ENCODE data around the gene KLHL9.
A peak's percentile ranks its signal among the peaks of the same experiment; 100 is the strongest.

KLHL9 gene

DNA sequence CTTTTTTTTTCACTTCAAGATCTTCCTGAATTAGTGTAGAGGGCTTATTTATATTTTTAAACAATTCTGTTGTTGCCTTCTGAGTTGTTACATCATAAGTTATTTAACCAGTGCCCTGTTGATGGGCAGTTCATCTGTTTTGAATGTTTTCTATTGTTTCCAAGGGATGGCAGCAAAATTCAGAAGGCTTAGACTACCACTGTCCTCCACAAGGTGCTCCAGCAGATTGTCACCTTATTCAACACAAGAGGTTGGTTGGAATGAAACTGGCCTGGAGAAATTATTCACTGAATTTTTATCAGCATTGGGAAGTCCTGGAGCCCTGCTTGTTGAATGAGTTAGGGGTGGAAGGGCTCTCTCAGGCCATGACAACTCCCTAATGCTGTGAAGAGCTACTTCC is 1.3 kb upstream of the KLHL9 start:
- H3K9me3 ChIP-seq (ENCODE audit: control insufficient read depth, low read length), result no peaks in the 10 kb centered on the region
- no peak overlapping the region for H4K8ac ChIP-seq (ENCODE audit: low read length)
- no peak overlapping the region for H2AFZ ChIP-seq (ENCODE audit: low read depth, low read length)
- no peak overlapping the region for H2BK15ac ChIP-seq (ENCODE audit: low read depth, poor library complexity, severe bottlenecking)
- H3K4me1 ChIP-seq (ENCODE audit: control insufficient read depth, insufficient read depth, low read depth, low read length), result peaks cover 3% of the 10 kb centered on the region
- H3K23ac ChIP-seq (ENCODE audit: low read length in 2 of 2), result no peak overlapping the region
- H3K36me3 ChIP-seq (ENCODE audit: control insufficient read depth in 1 of 2, insufficient read depth in 2 of 2, low read depth in 1 of 2, low read length in 2 of 2), result peaks cover 0 to 20% of the 10 kb centered on the region in 2 experiments
- H3K14ac ChIP-seq (ENCODE audit: low read length in 2 of 2), result no peak overlapping the region
- H3K79me1 ChIP-seq (replicated peaks; ENCODE audit: low read length, poor library complexity, severe bottlenecking), result no peaks in the 10 kb centered on the region
- no peak overlapping the region for H3K4me3 ChIP-seq (ENCODE audit: insufficient read depth in 1 of 2, low read depth in 1 of 2, low read length in 2 of 2)
- H2AK5ac ChIP-seq (ENCODE audit: low read length, severe bottlenecking), result no peak overlapping the region
- H4K91ac ChIP-seq (ENCODE audit: low read length), result no peak overlapping the region
- no peak overlapping the region for H2BK5ac ChIP-seq (ENCODE audit: low read depth, low read length, poor library complexity, severe bottlenecking)
- H3K27me3 ChIP-seq (ENCODE audit: control insufficient read depth in 1 of 2, insufficient read depth in 1 of 2, low read length in 2 of 2), result no peaks in the 10 kb centered on the region
- no peak for DNase-seq
- H3K4ac ChIP-seq (ENCODE audit: low read depth in 1 of 2, low read length in 2 of 2), result no peak overlapping the region
- no peak overlapping the region for H2BK120ac ChIP-seq (ENCODE audit: low read depth, low read length)
- H3K18ac ChIP-seq (ENCODE audit: low read depth in 1 of 2, low read length in 2 of 2), result no peak overlapping the region
- H2BK12ac ChIP-seq (ENCODE audit: low read length in 2 of 2), result no peak overlapping the region
- H3K9ac ChIP-seq (ENCODE audit: low read length), result no peak overlapping the region
- no peak overlapping the region for H3K27ac ChIP-seq (ENCODE audit: low read length, poor library complexity, severe bottlenecking)
- no peak overlapping the region for H3K4me2 ChIP-seq (ENCODE audit: low read length, poor library complexity, severe bottlenecking)

DNA sequence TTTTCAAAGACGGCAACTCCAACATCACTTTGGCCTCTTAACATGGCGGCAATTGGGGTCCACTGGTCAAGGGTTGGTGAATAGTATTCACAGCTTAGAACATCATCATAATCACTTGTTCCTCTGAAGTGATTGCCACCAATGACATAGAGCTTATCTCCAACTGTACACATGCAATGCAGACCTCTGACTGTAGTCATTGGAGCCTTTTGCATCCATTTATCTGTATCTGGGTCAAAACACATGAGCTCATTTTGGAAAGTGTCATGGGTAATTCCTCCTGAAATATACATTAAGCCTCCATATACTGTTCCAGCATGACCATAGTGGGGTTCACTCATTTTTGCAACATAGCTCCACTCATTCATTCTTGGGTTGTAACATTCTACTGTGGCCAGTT is 2.0 kb downstream of the KLHL9 start:
- H3K23ac ChIP-seq (ENCODE audit: low read length in 2 of 2), result no peak overlapping the region
- H3K4me2 ChIP-seq (ENCODE audit: low read length, poor library complexity, severe bottlenecking), result peak overlapping the region; percentile 36
- H3K4me3 ChIP-seq (ENCODE audit: insufficient read depth in 1 of 2, low read depth in 1 of 2, low read length in 2 of 2), result peak overlapping the region in 1 of 2 experiments; percentile 99
- H4K8ac ChIP-seq (ENCODE audit: low read length), result no peak overlapping the region
- no peak overlapping the region for H3K14ac ChIP-seq (ENCODE audit: low read length in 2 of 2)
- no peak overlapping the region for H2AFZ ChIP-seq (ENCODE audit: low read depth, low read length)
- no peak overlapping the region for H2BK120ac ChIP-seq (ENCODE audit: low read depth, low read length)
- H2BK12ac ChIP-seq (ENCODE audit: low read length in 2 of 2), result no peak overlapping the region
- H3K4ac ChIP-seq (ENCODE audit: low read depth in 1 of 2, low read length in 2 of 2), result no peak overlapping the region
- DNase-seq, result no peak
- no peak overlapping the region for H3K27ac ChIP-seq (ENCODE audit: low read length, poor library complexity, severe bottlenecking)
- H3K18ac ChIP-seq (ENCODE audit: low read depth in 1 of 2, low read length in 2 of 2), result no peak overlapping the region
- 100% methylated on average over 2 of the region's 2 CpGs for whole genome bisulfite sequencing
- peaks cover 3% of the 10 kb centered on the region for H3K4me1 ChIP-seq (ENCODE audit: control insufficient read depth, insufficient read depth, low read depth, low read length)
- no peak overlapping the region for H2BK15ac ChIP-seq (ENCODE audit: low read depth, poor library complexity, severe bottlenecking)
- H3K27me3 ChIP-seq (ENCODE audit: control insufficient read depth in 1 of 2, insufficient read depth in 1 of 2, low read length in 2 of 2), result no peaks in the 10 kb centered on the region
- H3K9ac ChIP-seq (ENCODE audit: low read length), result no peak overlapping the region
- no peak overlapping the region for H4K91ac ChIP-seq (ENCODE audit: low read length)
- no peaks in the 10 kb centered on the region for H3K9me3 ChIP-seq (ENCODE audit: control insufficient read depth, low read length)
- H2AK5ac ChIP-seq (ENCODE audit: low read length, severe bottlenecking), result no peak overlapping the region
- H3K79me1 ChIP-seq (replicated peaks; ENCODE audit: low read length, poor library complexity, severe bottlenecking), result no peaks in the 10 kb centered on the region
- H2BK5ac ChIP-seq (ENCODE audit: low read depth, low read length, poor library complexity, severe bottlenecking), result no peak overlapping the region
- peaks cover 0 to 29% of the 10 kb centered on the region in 2 experiments for H3K36me3 ChIP-seq (ENCODE audit: control insufficient read depth in 1 of 2, insufficient read depth in 2 of 2, low read depth in 1 of 2, low read length in 2 of 2)

DNA sequence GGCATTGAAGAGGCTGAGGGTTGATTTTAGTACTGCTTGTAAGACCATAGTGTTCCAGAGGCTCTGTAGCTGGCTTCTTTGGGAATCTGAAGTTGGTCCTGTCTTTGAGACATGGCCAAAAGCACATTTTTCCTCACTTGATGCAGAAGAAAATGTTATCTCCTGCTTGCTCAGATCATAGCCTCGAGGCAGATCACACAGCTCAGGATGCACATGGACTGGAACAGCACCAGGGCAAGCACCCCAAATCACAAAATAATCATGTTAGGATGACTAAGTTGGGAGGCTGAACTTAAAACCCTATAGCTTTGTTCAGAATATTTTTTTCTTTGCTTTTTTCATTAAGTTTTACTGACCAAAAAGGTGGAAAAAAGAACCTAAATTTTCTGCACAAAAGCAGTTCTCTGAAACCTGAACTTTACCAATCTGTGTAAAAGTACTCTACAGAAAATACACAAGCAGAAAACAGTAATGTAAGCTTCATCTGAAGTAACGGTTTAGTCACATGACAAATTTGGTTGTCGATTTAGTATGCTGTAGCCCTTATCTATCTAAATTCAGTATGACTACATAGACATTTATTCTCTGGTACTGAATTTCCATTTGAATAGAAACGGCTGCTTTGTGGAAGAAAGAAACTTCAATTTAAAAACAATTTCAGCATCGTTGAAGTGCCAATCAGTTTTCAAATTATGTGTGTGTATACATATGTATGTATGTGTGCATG is 3.4 kb downstream of the KLHL9 start:
- H2AFZ ChIP-seq (ENCODE audit: low read depth, low read length), result no peak overlapping the region
- no peak overlapping the region for H2BK12ac ChIP-seq (ENCODE audit: low read length in 2 of 2)
- H3K9ac ChIP-seq (ENCODE audit: low read length), result peak overlapping the region; percentile 63
- no peak overlapping the region for H4K8ac ChIP-seq (ENCODE audit: low read length)
- H3K14ac ChIP-seq (ENCODE audit: low read length in 2 of 2), result no peak overlapping the region
- H4K91ac ChIP-seq (ENCODE audit: low read length), result no peak overlapping the region
- no peak for DNase-seq
- H3K27me3 ChIP-seq (ENCODE audit: control insufficient read depth in 1 of 2, insufficient read depth in 1 of 2, low read length in 2 of 2), result no peaks in the 10 kb centered on the region
- H3K36me3 ChIP-seq (ENCODE audit: control insufficient read depth in 1 of 2, insufficient read depth in 2 of 2, low read depth in 1 of 2, low read length in 2 of 2), result peaks cover 0 to 29% of the 10 kb centered on the region in 2 experiments
- H3K23ac ChIP-seq (ENCODE audit: low read length in 2 of 2), result no peak overlapping the region
- H3K4me3 ChIP-seq (ENCODE audit: insufficient read depth in 1 of 2, low read depth in 1 of 2, low read length in 2 of 2), result peak overlapping the region in 1 of 2 experiments; percentile 99
- H3K4me1 ChIP-seq (ENCODE audit: control insufficient read depth, insufficient read depth, low read depth, low read length), result peaks cover 3% of the 10 kb centered on the region
- H3K79me1 ChIP-seq (replicated peaks; ENCODE audit: low read length, poor library complexity, severe bottlenecking), result no peaks in the 10 kb centered on the region
- no CpG with 5 or more reads among the region's 5 CpGs for WGBS
- no peak overlapping the region for H3K18ac ChIP-seq (ENCODE audit: low read depth in 1 of 2, low read length in 2 of 2)
- H3K4ac ChIP-seq (ENCODE audit: low read depth in 1 of 2, low read length in 2 of 2), result no peak overlapping the region
- no peak overlapping the region for H2BK15ac ChIP-seq (ENCODE audit: low read depth, poor library complexity, severe bottlenecking)
- H3K4me2 ChIP-seq (ENCODE audit: low read length, poor library complexity, severe bottlenecking), result no peak overlapping the region
- H3K9me3 ChIP-seq (ENCODE audit: control insufficient read depth, low read length), result no peaks in the 10 kb centered on the region
- no peak overlapping the region for H2BK120ac ChIP-seq (ENCODE audit: low read depth, low read length)
- H3K27ac ChIP-seq (ENCODE audit: low read length, poor library complexity, severe bottlenecking), result no peak overlapping the region
- no peak overlapping the region for H2AK5ac ChIP-seq (ENCODE audit: low read length, severe bottlenecking)
- no peak overlapping the region for H2BK5ac ChIP-seq (ENCODE audit: low read depth, low read length, poor library complexity, severe bottlenecking)

DNA sequence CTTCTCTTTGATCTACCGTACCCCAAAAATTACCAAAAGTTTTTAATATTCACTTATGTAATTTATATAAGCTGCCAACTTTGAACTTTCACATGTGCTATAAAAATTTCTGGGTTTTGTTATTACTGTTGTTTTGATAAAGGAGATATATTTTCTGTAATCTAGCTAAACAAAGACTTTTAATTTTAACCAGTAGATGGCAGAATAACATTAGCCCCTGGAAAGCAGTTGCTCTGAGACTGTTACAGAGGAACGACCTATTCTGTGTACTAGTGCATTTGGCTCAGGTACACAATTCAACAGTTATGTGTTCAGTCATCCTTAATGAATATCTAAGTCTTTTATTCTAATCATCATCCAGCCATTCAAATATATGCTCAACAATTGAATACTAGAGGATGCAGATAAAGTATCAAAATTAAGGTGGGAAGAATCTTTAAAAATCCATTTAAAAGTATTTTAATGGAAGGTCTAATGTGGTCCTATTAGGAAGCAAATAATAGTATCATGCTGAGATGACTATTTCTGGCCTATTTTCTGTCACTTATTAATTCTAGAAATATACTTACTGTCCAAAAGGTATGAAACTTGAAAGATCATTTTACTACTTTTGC is 8.6 kb downstream of the KLHL9 start:
- Histone ChIP-seq H3K27ac (ENCODE audit: low read length, poor library complexity, severe bottlenecking) (no peak overlapping the region), H2BK15ac (ENCODE audit: low read depth, poor library complexity, severe bottlenecking) (no peak overlapping the region), H4K8ac (ENCODE audit: low read length) (no peak overlapping the region), H3K9ac (ENCODE audit: low read length) (peak overlapping the region; percentile 51), H2BK5ac (ENCODE audit: low read depth, low read length, poor library complexity, severe bottlenecking) (no peak overlapping the region), H3K18ac (ENCODE audit: low read depth in 1 of 2, low read length in 2 of 2) (no peak overlapping the region), H2AK5ac (ENCODE audit: low read length, severe bottlenecking) (no peak overlapping the region), H3K4me2 (ENCODE audit: low read length, poor library complexity, severe bottlenecking) (no peak overlapping the region), H2BK12ac (ENCODE audit: low read length in 2 of 2) (no peak overlapping the region), H2BK120ac (ENCODE audit: low read depth, low read length) (no peak overlapping the region), H4K91ac (ENCODE audit: low read length) (no peak overlapping the region), H3K79me1 (replicated peaks; ENCODE audit: low read length, poor library complexity, severe bottlenecking) (peaks cover 2% of the 10 kb centered on the region), H3K36me3 (ENCODE audit: control insufficient read depth in 1 of 2, insufficient read depth in 2 of 2, low read depth in 1 of 2, low read length in 2 of 2) (peaks cover 6 to 44% of the 10 kb centered on the region in 2 experiments), H3K4me3 (ENCODE audit: insufficient read depth in 1 of 2, low read depth in 1 of 2, low read length in 2 of 2) (no peak overlapping the region), H3K9me3 (ENCODE audit: control insufficient read depth, low read length) (no peaks in the 10 kb centered on the region), H3K4ac (ENCODE audit: low read depth in 1 of 2, low read length in 2 of 2) (no peak overlapping the region), H3K23ac (ENCODE audit: low read length in 2 of 2) (no peak overlapping the region), H3K27me3 (ENCODE audit: control insufficient read depth in 1 of 2, insufficient read depth in 1 of 2, low read length in 2 of 2) (no peaks in the 10 kb centered on the region), H3K4me1 (ENCODE audit: control insufficient read depth, insufficient read depth, low read depth, low read length) (peaks cover under 1% of the 10 kb centered on the region), H3K14ac (ENCODE audit: low read length in 2 of 2) (no peak overlapping the region), H2AFZ (ENCODE audit: low read depth, low read length) (no peak overlapping the region)
- DNase-seq, result peak; percentile 63
- no CpG with 5 or more reads among the region's 2 CpGs for WGBS

Data from mesenchymal stem cell (in vitro differentiated cells and primary cell).